Panc1 (cell line): Measurements from ENCODE around the gene ZNF749. TPM values are rescaled to one million over a fixed set of nuclear protein-coding genes. Genes with fewer than 3 reads are reported as not detected.

ENCODE experiments used
- ATAC-seq: fragments of 200-7000 bp; cut with Tn5 transposase; 2 replicates; pipeline ENCODE4 v1.9.1; 2020; ENCODE audit warnings: mild to moderate bottlenecking, moderate library complexity
- BruUV-seq: library from RNA; stranded (reverse); fragments of 400-500 nt; replicated peaks from 2 replicates; lab custom pipeline; 2021; lab: Mats Ljungman, UMichigan
- CTCF ChIA-PET: fragments of 300-600 bp; sonication (Branson Sonifier 250); formaldehyde crosslinking; loops from one replicate; lab custom pipeline; 2022; ENCODE audit warnings: antibody characterized with exemption; lab: Charles Lee
- POLR2A ChIA-PET: fragments of 300-600 bp; sonication (Branson Sonifier 250); formaldehyde crosslinking; loops from one replicate; lab custom pipeline; 2022; ENCODE audit warnings: antibody characterized with exemption; lab: Charles Lee
- DNase-seq: peaks from one replicate; pipeline ENCODE4 v3.0.0-alpha.2; 2010; ENCODE audit warnings: low read depth, low spot score
- H3K27ac ChIP-seq: 2 replicates; pipeline ENCODE4 v1.5.1; 2011; ENCODE audit warnings: mild to moderate bottlenecking, low read length, inconsistent platforms
- H3K27me3 ChIP-seq: fragments of 200-500 bp; sonication (Bioruptor generic); 2 replicates; pipeline ENCODE4 v1.6.0; 2014; ENCODE audit warnings: low read length, inconsistent platforms; ENCODE audit not compliant: control insufficient read depth, insufficient read depth
- H3K36me3 ChIP-seq: fragments of 200-500 bp; sonication (Bioruptor generic); 2 replicates; pipeline ENCODE4 v1.5.1; 2014; ENCODE audit warnings: inconsistent platforms, mild to moderate bottlenecking, low read length, moderate library complexity; ENCODE audit not compliant: control insufficient read depth, insufficient read depth
- H3K4me1 ChIP-seq: 2 replicates; pipeline ENCODE4 v1.5.1; 2011; ENCODE audit warnings: inconsistent platforms, mild to moderate bottlenecking, low read length, moderate library complexity; ENCODE audit not compliant: control insufficient read depth, insufficient read depth
- H3K4me3 ChIP-seq, 2 experiments: 2 replicates each; pipeline ENCODE4 v1.5.1; 2011 to 2012; ENCODE audit warnings: low read depth in 2 of 2, low read length in 2 of 2, mild to moderate bottlenecking in 2 of 2, inconsistent platforms in 1 of 2, moderate library complexity in 1 of 2
- H3K9me3 ChIP-seq: fragments of 200-500 bp; sonication (Bioruptor generic); 2 replicates; pipeline ENCODE4 v1.5.1; 2014; ENCODE audit warnings: low read depth, mild to moderate bottlenecking, inconsistent platforms, low read length, moderate library complexity; ENCODE audit not compliant: control insufficient read depth, insufficient read depth
- POLR2AphosphoS5 ChIP-seq: IDR thresholded peaks from 2 replicates; pipeline ENCODE4 v1.6.1; 2012; ENCODE audit warnings: mild to moderate bottlenecking, low read depth, low read length, moderate library complexity
- SIN3A ChIP-seq: IDR thresholded peaks from 2 replicates; pipeline ENCODE4 v1.6.1; 2012; ENCODE audit warnings: low read depth, mild to moderate bottlenecking, low read length, moderate library complexity, borderline replicate concordance; ENCODE audit not compliant: insufficient read depth
- TCF7L2 ChIP-seq: IDR thresholded peaks from 2 replicates; pipeline ENCODE4 v1.6.1; 2011; ENCODE audit warnings: mild to moderate bottlenecking, low read depth, low read length, inconsistent platforms
- in situ Hi-C: cut with HindIII; loops from 2 replicates; pipeline ENCODE4 v1.10.0; 2016; ENCODE audit warnings: low sequenced_read_pairs, low pct_unique_long_range_greater_than_20kb
- intact Hi-C: fragments of 100-400 bp; cut with micrococcal nuclease; formaldehyde crosslinking; loops from one replicate; pipeline ENCODE4 v1.10.0; 2022; ENCODE audit not compliant: unreplicated experiment
- total RNA-seq: library from RNA; stranded (reverse); gene quantifications from one replicate; pipeline ENCODE4 v1.2.1, GENCODE V29; 2021; ENCODE audit not compliant: unreplicated experiment
- TF ChIP-seq, protein P1 (sequence below), 2 experiments: IDR thresholded peaks; 2 replicates each; pipeline ENCODE4 v1.6.1; 2011 to 2012; ENCODE audit warnings: low read depth in 2 of 2, control low read depth in 1 of 2, low read length in 1 of 2, mild to moderate bottlenecking in 1 of 2, moderate library complexity in 1 of 2; ENCODE audit not compliant: insufficient read depth in 1 of 2
- TF ChIP-seq, protein P2 (sequence below): fragments of 450-650 bp; IDR thresholded peaks from 2 replicates; pipeline ENCODE4 v1.5.1; 2017; ENCODE audit warnings: mild to moderate bottlenecking

The ZNF749 gene
- total RNA-seq, 1 experiment from 2014 or later = 21.3 TPM

DNA sequence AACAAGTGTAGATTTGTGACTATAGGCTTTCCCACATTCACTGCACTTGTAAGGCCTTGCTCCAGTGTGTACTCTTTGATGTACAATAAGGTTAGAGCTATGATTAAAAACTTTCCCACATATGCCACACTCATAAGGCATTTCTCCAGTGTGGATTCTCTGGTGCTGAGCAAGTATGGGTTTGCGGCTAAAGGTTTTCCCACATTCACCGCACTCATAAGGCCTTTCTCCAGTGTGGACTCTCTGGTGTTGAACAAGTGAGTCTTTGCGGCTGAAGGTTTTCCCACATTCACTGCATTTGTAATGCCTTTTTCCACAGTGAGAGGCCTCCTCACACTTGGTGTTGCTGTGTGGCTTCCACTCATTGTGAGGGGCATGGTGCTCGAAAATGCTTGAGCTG lies 38.5 kb downstream of the ZNF749 start:
- peaks cover 90% of the 10 kb centered on the region for H3K9me3 ChIP-seq
- no peak for DNase-seq
- TF ChIP-seq TCF7L2 = no peak
- TF ChIP-seq, protein P1, sequence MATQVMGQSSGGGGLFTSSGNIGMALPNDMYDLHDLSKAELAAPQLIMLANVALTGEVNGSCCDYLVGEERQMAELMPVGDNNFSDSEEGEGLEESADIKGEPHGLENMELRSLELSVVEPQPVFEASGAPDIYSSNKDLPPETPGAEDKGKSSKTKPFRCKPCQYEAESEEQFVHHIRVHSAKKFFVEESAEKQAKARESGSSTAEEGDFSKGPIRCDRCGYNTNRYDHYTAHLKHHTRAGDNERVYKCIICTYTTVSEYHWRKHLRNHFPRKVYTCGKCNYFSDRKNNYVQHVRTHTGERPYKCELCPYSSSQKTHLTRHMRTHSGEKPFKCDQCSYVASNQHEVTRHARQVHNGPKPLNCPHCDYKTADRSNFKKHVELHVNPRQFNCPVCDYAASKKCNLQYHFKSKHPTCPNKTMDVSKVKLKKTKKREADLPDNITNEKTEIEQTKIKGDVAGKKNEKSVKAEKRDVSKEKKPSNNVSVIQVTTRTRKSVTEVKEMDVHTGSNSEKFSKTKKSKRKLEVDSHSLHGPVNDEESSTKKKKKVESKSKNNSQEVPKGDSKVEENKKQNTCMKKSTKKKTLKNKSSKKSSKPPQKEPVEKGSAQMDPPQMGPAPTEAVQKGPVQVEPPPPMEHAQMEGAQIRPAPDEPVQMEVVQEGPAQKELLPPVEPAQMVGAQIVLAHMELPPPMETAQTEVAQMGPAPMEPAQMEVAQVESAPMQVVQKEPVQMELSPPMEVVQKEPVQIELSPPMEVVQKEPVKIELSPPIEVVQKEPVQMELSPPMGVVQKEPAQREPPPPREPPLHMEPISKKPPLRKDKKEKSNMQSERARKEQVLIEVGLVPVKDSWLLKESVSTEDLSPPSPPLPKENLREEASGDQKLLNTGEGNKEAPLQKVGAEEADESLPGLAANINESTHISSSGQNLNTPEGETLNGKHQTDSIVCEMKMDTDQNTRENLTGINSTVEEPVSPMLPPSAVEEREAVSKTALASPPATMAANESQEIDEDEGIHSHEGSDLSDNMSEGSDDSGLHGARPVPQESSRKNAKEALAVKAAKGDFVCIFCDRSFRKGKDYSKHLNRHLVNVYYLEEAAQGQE (IDR thresholded peaks at IDR 0.05; ENCODE audit: insufficient read depth in 1 of 2, low read depth in 2 of 2, low read length in 1 of 2) = no peak
- TF ChIP-seq, protein P2, sequence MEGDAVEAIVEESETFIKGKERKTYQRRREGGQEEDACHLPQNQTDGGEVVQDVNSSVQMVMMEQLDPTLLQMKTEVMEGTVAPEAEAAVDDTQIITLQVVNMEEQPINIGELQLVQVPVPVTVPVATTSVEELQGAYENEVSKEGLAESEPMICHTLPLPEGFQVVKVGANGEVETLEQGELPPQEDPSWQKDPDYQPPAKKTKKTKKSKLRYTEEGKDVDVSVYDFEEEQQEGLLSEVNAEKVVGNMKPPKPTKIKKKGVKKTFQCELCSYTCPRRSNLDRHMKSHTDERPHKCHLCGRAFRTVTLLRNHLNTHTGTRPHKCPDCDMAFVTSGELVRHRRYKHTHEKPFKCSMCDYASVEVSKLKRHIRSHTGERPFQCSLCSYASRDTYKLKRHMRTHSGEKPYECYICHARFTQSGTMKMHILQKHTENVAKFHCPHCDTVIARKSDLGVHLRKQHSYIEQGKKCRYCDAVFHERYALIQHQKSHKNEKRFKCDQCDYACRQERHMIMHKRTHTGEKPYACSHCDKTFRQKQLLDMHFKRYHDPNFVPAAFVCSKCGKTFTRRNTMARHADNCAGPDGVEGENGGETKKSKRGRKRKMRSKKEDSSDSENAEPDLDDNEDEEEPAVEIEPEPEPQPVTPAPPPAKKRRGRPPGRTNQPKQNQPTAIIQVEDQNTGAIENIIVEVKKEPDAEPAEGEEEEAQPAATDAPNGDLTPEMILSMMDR = no peak
- no peak for TF ChIP-seq SIN3A
- no peak for TF ChIP-seq POLR2AphosphoS5
- no peak for ATAC-seq
- BruUV-seq = no TSS peak
- intact Hi-C loops (no loop called here), in situ Hi-C loops (no loop called here)
- no peak overlapping the region for H3K27ac ChIP-seq
- H3K4me1 ChIP-seq = no peaks in the 10 kb centered on the region
- POLR2A ChIA-PET = no interaction called here
- CTCF ChIA-PET = no interaction called here
- no peaks in the 10 kb centered on the region for H3K36me3 ChIP-seq
- no peaks in the 10 kb centered on the region for H3K27me3 ChIP-seq
- no peak overlapping the region for H3K4me3 ChIP-seq

DNA sequence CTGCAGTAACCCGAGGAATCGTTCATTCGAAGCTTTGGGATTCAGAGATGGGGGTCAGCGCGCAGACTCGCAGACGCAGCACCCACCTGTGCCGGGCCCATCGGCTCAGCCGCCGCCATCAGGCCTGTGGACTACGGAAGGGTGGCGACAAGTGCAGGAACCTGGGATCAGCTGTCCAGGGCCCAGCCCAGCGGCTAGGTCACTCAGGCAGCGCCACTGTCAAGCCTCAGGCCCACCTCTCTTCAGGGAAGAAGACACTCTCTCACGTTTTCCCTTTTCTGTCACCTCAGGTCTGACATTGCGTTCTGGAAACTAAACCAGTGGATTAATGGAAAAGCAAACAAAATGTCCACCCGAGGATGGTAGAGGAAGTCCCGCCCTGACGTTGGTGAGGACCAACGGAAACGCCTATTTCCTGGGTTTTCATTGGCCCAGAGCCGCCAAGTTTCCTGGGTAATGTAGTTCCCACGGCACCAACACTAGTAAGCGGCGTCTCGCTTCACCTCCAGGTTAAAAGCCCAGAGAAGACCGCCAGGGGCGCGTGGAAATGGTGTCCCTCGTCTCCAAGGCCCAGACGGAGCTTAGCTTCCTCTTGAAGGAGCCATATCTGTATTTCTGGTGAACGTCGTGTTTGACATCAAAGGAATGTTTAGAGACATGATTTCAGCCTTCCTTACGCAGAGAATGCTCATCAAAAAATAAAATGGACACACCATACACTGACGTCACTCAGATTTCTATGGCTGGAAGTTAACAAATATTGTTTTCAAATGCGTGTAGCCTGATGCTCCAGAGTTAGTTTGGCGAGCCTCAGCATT lies 42.3 kb downstream of the ZNF749 start, which contains the start of gene ZNF772:
ZNF772 (minus strand) TSS at position 376 of the 818 bp plus-strand sequence; CDS start at position 119, 257 bp downstream.
- Histone ChIP-seq H3K9me3 (peaks cover 72% of the 10 kb centered on the region), H3K4me1 (no peaks in the 10 kb centered on the region), H3K27me3 (no peaks in the 10 kb centered on the region), H3K4me3 (peak within 1 kb of the TSS; percentile 61 to 81), H3K27ac (peak within 1 kb of the TSS; percentile 89), H3K36me3 (no peaks in the 10 kb centered on the region)
- ChIA-PET CTCF (no interaction called here), POLR2A (no interaction called here)
- BruUV-seq = TSS peak; percentile 88
- intact Hi-C loops (no loop called here), in situ Hi-C loops (no loop called here)
- TF ChIP-seq, protein P1 (IDR thresholded peaks at IDR 0.05; ENCODE audit: insufficient read depth in 1 of 2, low read depth in 2 of 2, low read length in 1 of 2) = no peak
- TF ChIP-seq POLR2AphosphoS5 = peak; percentile 36; the same call in 1 of the 2 replicates
- no peak for TF ChIP-seq SIN3A
- TF ChIP-seq, protein P2 = peak; percentile 58
- TF ChIP-seq TCF7L2 = peak; percentile 44; the same call in 1 of the 2 replicates
- peak; percentile 86 for DNase-seq
- peak; percentile 100 for ATAC-seq
